ENCODE data around the gene TXLNB.

The TXLNB gene

DNA sequence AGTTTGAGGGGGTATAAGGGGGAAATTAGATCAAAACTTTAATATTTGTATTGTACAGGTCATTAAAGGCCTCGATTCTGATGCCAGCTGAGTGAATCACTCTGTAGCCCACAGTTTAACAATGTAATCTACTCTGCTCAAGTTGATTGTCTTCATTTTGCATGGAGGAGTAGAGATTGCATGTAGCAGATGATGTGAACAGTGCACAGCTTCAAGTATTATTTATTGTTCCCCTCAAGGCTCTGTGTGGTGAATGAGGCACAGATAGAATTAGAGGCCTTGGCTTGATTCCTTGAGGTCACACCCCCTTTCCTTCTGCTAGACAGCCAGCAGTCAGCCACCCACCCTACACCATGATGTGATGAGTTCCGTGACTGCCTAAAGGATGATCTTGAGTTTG is 38.1 kb downstream of the TXLNB start:
- TF ChIP-seq CTCF (IDR thresholded peaks at IDR 0.05; ENCODE audit: extremely low read depth, insufficient read depth, missing control alignments) = no peak
- DNase-seq (ENCODE audit: low spot score) = no peak
- in situ Hi-C loops (cut with MboI; ENCODE audit: low pct_unique_long_range_greater_than_20kb, low sequenced_read_pairs, unreplicated experiment) = no loop called here

GRCh38 chr6:139251691-139252390 is 40.0 kb downstream of the TXLNB start:
- TF ChIP-seq CTCF (IDR thresholded peaks at IDR 0.05; ENCODE audit: extremely low read depth, insufficient read depth, missing control alignments) = no peak
- no peak for DNase-seq (ENCODE audit: low spot score)
- in situ Hi-C loops (cut with MboI; ENCODE audit: low pct_unique_long_range_greater_than_20kb, low sequenced_read_pairs, unreplicated experiment) = no loop called here

DNA sequence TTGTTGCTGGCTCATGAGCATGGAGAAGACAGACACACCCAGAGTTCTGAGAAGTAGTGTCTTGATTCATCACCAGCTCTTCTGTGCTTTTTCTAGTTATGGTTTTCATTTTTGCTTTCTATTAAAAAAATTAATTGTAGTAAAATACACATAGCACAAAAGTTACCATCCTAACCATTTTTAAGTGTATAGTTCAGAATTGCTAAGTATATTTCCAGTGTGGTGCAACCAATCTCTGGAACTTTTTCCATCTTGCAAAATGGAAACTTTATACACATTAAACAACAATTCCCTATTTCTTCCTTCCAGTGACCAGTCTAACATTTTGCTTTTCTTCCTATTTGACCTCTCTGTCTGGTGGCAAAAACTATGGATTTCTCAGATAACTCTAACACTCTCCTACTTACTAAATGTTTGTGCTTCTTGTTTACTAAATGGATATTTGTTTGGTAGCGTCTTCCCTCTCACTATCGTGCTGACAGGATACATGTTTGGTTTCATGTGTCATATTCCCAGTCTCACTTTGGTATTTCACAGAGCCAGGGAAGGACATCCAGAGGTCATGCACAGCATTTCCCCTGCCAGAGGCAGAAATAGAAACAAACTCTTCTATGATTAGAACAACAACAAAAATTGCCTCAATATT is 40.6 kb downstream of the TXLNB start:
- in situ Hi-C loops (cut with MboI; ENCODE audit: low pct_unique_long_range_greater_than_20kb, low sequenced_read_pairs, unreplicated experiment) = no loop called here
- no peak for TF ChIP-seq CTCF (IDR thresholded peaks at IDR 0.05; ENCODE audit: extremely low read depth, insufficient read depth, missing control alignments)
- DNase-seq (ENCODE audit: low spot score) = no peak

- peak; percentile 66 for DNase-seq (ENCODE audit: low spot score)
- TF ChIP-seq CTCF (IDR thresholded peaks at IDR 0.05; ENCODE audit: extremely low read depth, insufficient read depth, missing control alignments) = peak; percentile 72
- in situ Hi-C loops (cut with MboI; ENCODE audit: low pct_unique_long_range_greater_than_20kb, low sequenced_read_pairs, unreplicated experiment) = no loop called here
Observed at GRCh38 chr6:139250296-139251044, 41.3 kb downstream of the TXLNB start.

GRCh38 chr6:139249395-139249794 is 42.4 kb downstream of the TXLNB start:
- TF ChIP-seq CTCF (IDR thresholded peaks at IDR 0.05; ENCODE audit: extremely low read depth, insufficient read depth, missing control alignments) = no peak
- in situ Hi-C loops (cut with MboI; ENCODE audit: low pct_unique_long_range_greater_than_20kb, low sequenced_read_pairs, unreplicated experiment) = no loop called here
- no peak for DNase-seq (ENCODE audit: low spot score)

- in situ Hi-C loops (cut with MboI; ENCODE audit: low pct_unique_long_range_greater_than_20kb, low sequenced_read_pairs, unreplicated experiment) = no loop called here
- TF ChIP-seq CTCF (IDR thresholded peaks at IDR 0.05; ENCODE audit: extremely low read depth, insufficient read depth, missing control alignments) = no peak
- no peak for DNase-seq (ENCODE audit: low spot score)
Observed at GRCh38 chr6:139248911-139249310, 42.9 kb downstream of the TXLNB start.
